Esophagus squamous epithelium (tissue), 5 donors: ENCODE measurements around the gene LPP. TPM values are rescaled to one million over a fixed set of nuclear protein-coding genes. Genes with fewer than 3 reads are reported as not detected.
A peak's percentile ranks its signal among the peaks of the same experiment; 100 is the strongest.

ENCODE experiments used
- DNase-seq: peaks from one replicate; lab custom pipeline; 2025; lab: John Stamatoyannopoulos, UW
- H3K27ac ChIP-seq, 4 donors: fragments of 200-600 bp; sonication (generic); one replicate each; pipeline ENCODE4 v1.5.1; 2016 to 2019; ENCODE audit warnings: mild to moderate bottlenecking in 1 of 4
- H3K27me3 ChIP-seq, 4 donors: fragments of 200-600 bp; sonication (generic); 1 replicate in 3 of 4; 2 replicates in 1 of 4; pipeline versions ENCODE4 v1.5.1 to v1.6.0; 2017 to 2021; ENCODE audit warnings: antibody characterized with exemption in 1 of 4
- H3K36me3 ChIP-seq, 3 donors: fragments of 200-600 bp; sonication (generic); one replicate each; pipeline ENCODE4 v1.5.1; 2016 to 2019
- H3K4me1 ChIP-seq, 3 donors: fragments of 200-600 bp; sonication (generic); one replicate each; pipeline ENCODE4 v1.5.1; 2017 to 2019
- H3K4me3 ChIP-seq, 4 donors: fragments of 200-600 bp; sonication (generic); 1 replicate in 3 of 4; 2 replicates in 1 of 4; pipeline ENCODE4 v1.5.1; 2016 to 2019; ENCODE audit warnings: mild to moderate bottlenecking in 2 of 4, moderate library complexity in 1 of 4
- H3K9me3 ChIP-seq, 3 donors: fragments of 200-600 bp; sonication (generic); one replicate each; pipeline ENCODE4 v1.5.1; 2016 to 2019
- CTCF ChIP-seq, 6 experiments: fragments of 450-650 bp in 4 of 6; fragments of 200-600 bp in 2 of 6; sonication (generic) in 2 of 6; IDR thresholded peaks; one replicate each; pipeline ENCODE4 v1.5.1; 2016 to 2019; ENCODE audit warnings: antibody characterized with exemption in 6 of 6, mild to moderate bottlenecking in 4 of 6, moderate library complexity in 4 of 6
- POLR2A ChIP-seq, 4 donors: fragments of 450-650 bp; IDR thresholded peaks; one replicate each; pipeline ENCODE4 v1.6.1; 2017; ENCODE audit warnings: antibody characterized with exemption in 4 of 4, mild to moderate bottlenecking in 4 of 4, moderate library complexity in 3 of 4
- WGBS, 2 donors: methylation state at CpG; one replicate each; pipeline ENCODE4 v1.1.5; 2018; 5-methylcytosine and 5-hydroxymethylcytosine counted together
- intact Hi-C: fragments of 100-400 bp; cut with DNase I; formaldehyde crosslinking; loops from one replicate; pipeline ENCODE4 v1.15.0; 2022
- total RNA-seq, 4 donors: library from RNA; depleted of rRNA; stranded (reverse); fragments of >200 nt; gene quantifications; one replicate each; pipeline ENCODE4 v1.1.0, GENCODE V29; 2016
- donor health status: DM: yes; HTN: yes; CAD: no.

Gene LPP
- total RNA-seq, 4 donors from 2014 or later = 41.4 to 369 (median 97.3) TPM

GRCh38 chr3:188848947-188849346, 695.0 kb downstream of the LPP start:
- Histone ChIP-seq H3K27me3 (no peaks in the 10 kb centered on the region), H3K4me1 (peaks cover 4 to 19% (median 12%) of the 10 kb centered on the region in 3 donors), H3K27ac (no peak overlapping the region), H3K9me3 (no peaks in the 10 kb centered on the region), H3K4me3 (no peak overlapping the region), H3K36me3 (peaks cover 0 to 8% (median 0%) of the 10 kb centered on the region in 3 donors)
- no peak for DNase-seq
- intact Hi-C loops = no loop called here
- TF ChIP-seq POLR2A (IDR thresholded peaks at IDR 0.05) (no peak), CTCF (IDR thresholded peaks at IDR 0.05) (no peak)
- 88 to 94% methylated on average over 8 of the region's 8 CpGs for WGBS, 2 donors

GRCh38 chr3:188853856-188854771, 700.2 kb downstream of the LPP start:
- Histone ChIP-seq H3K9me3 (no peaks in the 10 kb centered on the region), H3K36me3 (no peaks in the 10 kb centered on the region), H3K4me1 (peaks cover 9 to 43% (median 30%) of the 10 kb centered on the region in 3 donors), H3K4me3 (no peak overlapping the region), H3K27ac (peak overlapping the region; percentile 61 to 80 (median 76)), H3K27me3 (no peaks in the 10 kb centered on the region)
- intact Hi-C loops = no loop called here
- DNase-seq = no peak
- TF ChIP-seq CTCF (IDR thresholded peaks at IDR 0.05) (peak in 2 of 6 experiments; percentile 15 to 27), POLR2A (IDR thresholded peaks at IDR 0.05) (peak in 1 of 4 donors; percentile 11)
- 39 to 55% methylated on average over 4 of the region's 4 CpGs for WGBS, 2 donors

- H3K27me3 ChIP-seq = no peaks in the 10 kb centered on the region
- H3K36me3 ChIP-seq = no peaks in the 10 kb centered on the region
- TF ChIP-seq POLR2A (IDR thresholded peaks at IDR 0.05) (no peak), CTCF (IDR thresholded peaks at IDR 0.05) (no peak)
- intact Hi-C loops = no loop called here
- no peaks in the 10 kb centered on the region for H3K9me3 ChIP-seq
- peak overlapping the region; percentile 61 to 80 (median 76) for H3K27ac ChIP-seq
- no peak for DNase-seq
- no peak overlapping the region for H3K4me3 ChIP-seq
- H3K4me1 ChIP-seq = peaks cover 9 to 43% (median 30%) of the 10 kb centered on the region in 3 donors
Measured at GRCh38 chr3:188854772-188855149, 700.8 kb downstream of the LPP start.

- H3K4me1 ChIP-seq = peaks cover 9 to 43% (median 30%) of the 10 kb centered on the region in 3 donors
- no peaks in the 10 kb centered on the region for H3K27me3 ChIP-seq
- intact Hi-C loops = no loop called here
- WGBS, 2 donors = 58 to 64% methylated on average over 3 of the region's 3 CpGs
- no peaks in the 10 kb centered on the region for H3K9me3 ChIP-seq
- no peak overlapping the region for H3K4me3 ChIP-seq
- DNase-seq = no peak
- H3K36me3 ChIP-seq = no peaks in the 10 kb centered on the region
- peak overlapping the region; percentile 61 to 80 (median 76) for H3K27ac ChIP-seq
- TF ChIP-seq CTCF (IDR thresholded peaks at IDR 0.05) = no peak
- no peak for TF ChIP-seq POLR2A (IDR thresholded peaks at IDR 0.05)
Measured at GRCh38 chr3:188855675-188856074, 701.7 kb downstream of the LPP start.

- no peak overlapping the region for H3K27ac ChIP-seq
- no peak for TF ChIP-seq CTCF (IDR thresholded peaks at IDR 0.05)
- no peaks in the 10 kb centered on the region for H3K9me3 ChIP-seq
- no peak for DNase-seq
- intact Hi-C loops = loop anchor here (10.0 kb wide), 1 partner anchor 75 kb away; no protein-coding TSS in a partner anchor
- no peaks in the 10 kb centered on the region for H3K27me3 ChIP-seq
- H3K36me3 ChIP-seq = no peaks in the 10 kb centered on the region
- no peak overlapping the region for H3K4me3 ChIP-seq
- peaks cover 4 to 39% (median 25%) of the 10 kb centered on the region in 3 donors for H3K4me1 ChIP-seq
- WGBS, 2 donors = 71 to 81% methylated on average over 3 of the region's 3 CpGs
Measured at GRCh38 chr3:188860147-188860546, 706.2 kb downstream of the LPP start.
